GM12864 (cell line): ENCODE measurements around the gene NPY5R.

Experiments
- DNase-seq: peaks from one replicate; pipeline ENCODE4 v3.0.0-alpha.2; 2011; ENCODE audit warnings: low read depth
- H3K4me3 ChIP-seq: 2 replicates; pipeline ENCODE4 v1.5.1; 2011; ENCODE audit warnings: mild to moderate bottlenecking, low read depth, low read length, control low read depth
- TF ChIP-seq, protein P1 (sequence below): IDR thresholded peaks from 2 replicates; pipeline ENCODE4 v1.5.1; 2011; ENCODE audit warnings: low read depth, mild to moderate bottlenecking, moderate library complexity, low read length, control low read depth, inconsistent platforms; ENCODE audit errors: missing control alignments

The NPY5R gene

GRCh38 chr4:163331629-163332376 lies 11.9 kb upstream of the NPY5R start:
- TF ChIP-seq, protein P1, sequence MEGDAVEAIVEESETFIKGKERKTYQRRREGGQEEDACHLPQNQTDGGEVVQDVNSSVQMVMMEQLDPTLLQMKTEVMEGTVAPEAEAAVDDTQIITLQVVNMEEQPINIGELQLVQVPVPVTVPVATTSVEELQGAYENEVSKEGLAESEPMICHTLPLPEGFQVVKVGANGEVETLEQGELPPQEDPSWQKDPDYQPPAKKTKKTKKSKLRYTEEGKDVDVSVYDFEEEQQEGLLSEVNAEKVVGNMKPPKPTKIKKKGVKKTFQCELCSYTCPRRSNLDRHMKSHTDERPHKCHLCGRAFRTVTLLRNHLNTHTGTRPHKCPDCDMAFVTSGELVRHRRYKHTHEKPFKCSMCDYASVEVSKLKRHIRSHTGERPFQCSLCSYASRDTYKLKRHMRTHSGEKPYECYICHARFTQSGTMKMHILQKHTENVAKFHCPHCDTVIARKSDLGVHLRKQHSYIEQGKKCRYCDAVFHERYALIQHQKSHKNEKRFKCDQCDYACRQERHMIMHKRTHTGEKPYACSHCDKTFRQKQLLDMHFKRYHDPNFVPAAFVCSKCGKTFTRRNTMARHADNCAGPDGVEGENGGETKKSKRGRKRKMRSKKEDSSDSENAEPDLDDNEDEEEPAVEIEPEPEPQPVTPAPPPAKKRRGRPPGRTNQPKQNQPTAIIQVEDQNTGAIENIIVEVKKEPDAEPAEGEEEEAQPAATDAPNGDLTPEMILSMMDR: no peak
- DNase-seq: no peak
- no peak overlapping the region for H3K4me3 ChIP-seq

GRCh38 chr4:163332526-163333406 lies 10.9 kb upstream of the NPY5R start, which contains the start of gene NPY1R:
TSS of gene NPY1R (minus strand) at chr4:163332596. CDS start at chr4:163326554, 6,042 bp downstream.
- TF ChIP-seq, protein P1: peak; percentile 73
- DNase-seq: peak; percentile 21
- H3K4me3 ChIP-seq: peak within 1 kb of the TSS; percentile 38

GRCh38 chr4:163335384-163335783 lies 8.3 kb upstream of the NPY5R start:
- DNase-seq: no peak
- TF ChIP-seq, protein P1: no peak
- no peak overlapping the region for H3K4me3 ChIP-seq

GRCh38 chr4:163344147-163345125 lies 744 bp downstream of the NPY5R start:
- no peak overlapping the region for H3K4me3 ChIP-seq
- no peak for DNase-seq
- TF ChIP-seq, protein P1: no peak

DNA sequence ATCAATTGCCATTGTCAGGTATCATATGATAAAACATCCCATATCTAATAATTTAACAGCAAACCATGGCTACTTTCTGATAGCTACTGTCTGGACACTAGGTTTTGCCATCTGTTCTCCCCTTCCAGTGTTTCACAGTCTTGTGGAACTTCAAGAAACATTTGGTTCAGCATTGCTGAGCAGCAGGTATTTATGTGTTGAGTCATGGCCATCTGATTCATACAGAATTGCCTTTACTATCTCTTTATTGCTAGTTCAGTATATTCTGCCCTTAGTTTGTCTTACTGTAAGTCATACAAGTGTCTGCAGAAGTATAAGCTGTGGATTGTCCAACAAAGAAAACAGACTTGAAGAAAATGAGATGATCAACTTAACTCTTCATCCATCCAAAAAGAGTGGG lies 7.0 kb downstream of the NPY5R start:
- DNase-seq: no peak
- TF ChIP-seq, protein P1: no peak
- H3K4me3 ChIP-seq: no peak overlapping the region

DNA sequence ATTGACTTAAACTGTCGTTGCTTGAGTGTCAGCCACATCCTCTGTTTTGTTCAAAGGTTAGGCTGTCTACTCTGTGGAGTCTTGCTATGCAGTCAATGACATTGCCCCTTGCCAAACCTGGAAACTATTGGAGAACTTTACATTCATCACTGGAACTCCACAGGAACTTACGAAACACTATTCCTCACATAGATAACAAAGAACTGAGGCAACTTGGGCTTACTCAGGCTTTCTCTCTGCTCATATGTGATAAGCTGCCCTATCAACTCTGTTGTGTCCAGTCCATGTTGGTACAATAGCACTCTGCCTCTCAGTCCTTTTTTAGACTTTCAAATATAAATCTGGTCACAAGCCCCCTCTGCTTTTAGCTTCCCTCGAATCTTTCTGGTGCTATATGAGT lies 9.4 kb downstream of the NPY5R start:
- TF ChIP-seq, protein P1: no peak
- H3K4me3 ChIP-seq: no peak overlapping the region
- no peak for DNase-seq
